PC-9 (cell line): ENCODE data around the gene RSAD1.

ENCODE experiments used
- EZH2 ChIP-seq: fragments of 200-600 bp; sonication (generic); IDR thresholded peaks from 2 replicates; pipeline ENCODE4 v1.8.0; 2017; ENCODE audit warnings: antibody characterized with exemption, low read depth
- TF ChIP-seq, protein P1 (sequence below): fragments of 200-600 bp; sonication (generic); conservative IDR thresholded peaks from 2 replicates; pipeline ENCODE4 v1.6.1; 2017; ENCODE audit warnings: mixed run types, antibody characterized with exemption, mild to moderate bottlenecking, moderate library complexity

DNA sequence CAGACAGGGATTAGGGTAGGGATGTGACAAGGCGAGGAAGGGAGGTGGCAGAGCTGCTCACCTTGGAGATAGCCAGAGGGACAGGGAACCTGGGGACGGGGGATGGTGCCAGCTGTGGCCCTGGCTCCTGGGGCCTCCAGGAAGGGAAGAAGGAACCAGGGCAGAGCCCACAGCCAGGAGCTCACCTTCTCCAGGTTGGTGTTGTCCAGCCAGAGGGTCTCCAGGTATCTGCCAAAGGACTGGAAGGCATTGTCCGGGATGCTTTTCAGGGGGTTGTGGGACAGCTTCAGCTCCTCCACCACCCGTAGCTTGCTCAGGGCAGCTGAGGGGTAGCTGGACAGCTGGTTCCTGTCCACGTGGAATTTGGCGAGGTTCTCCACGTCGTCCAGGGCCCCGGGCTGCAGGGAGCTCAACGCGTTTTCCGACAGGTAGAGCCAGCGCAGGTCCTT lies 10.8 kb upstream of the RSAD1 start:
- TF ChIP-seq, protein P1, sequence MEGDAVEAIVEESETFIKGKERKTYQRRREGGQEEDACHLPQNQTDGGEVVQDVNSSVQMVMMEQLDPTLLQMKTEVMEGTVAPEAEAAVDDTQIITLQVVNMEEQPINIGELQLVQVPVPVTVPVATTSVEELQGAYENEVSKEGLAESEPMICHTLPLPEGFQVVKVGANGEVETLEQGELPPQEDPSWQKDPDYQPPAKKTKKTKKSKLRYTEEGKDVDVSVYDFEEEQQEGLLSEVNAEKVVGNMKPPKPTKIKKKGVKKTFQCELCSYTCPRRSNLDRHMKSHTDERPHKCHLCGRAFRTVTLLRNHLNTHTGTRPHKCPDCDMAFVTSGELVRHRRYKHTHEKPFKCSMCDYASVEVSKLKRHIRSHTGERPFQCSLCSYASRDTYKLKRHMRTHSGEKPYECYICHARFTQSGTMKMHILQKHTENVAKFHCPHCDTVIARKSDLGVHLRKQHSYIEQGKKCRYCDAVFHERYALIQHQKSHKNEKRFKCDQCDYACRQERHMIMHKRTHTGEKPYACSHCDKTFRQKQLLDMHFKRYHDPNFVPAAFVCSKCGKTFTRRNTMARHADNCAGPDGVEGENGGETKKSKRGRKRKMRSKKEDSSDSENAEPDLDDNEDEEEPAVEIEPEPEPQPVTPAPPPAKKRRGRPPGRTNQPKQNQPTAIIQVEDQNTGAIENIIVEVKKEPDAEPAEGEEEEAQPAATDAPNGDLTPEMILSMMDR, result no peak
- no peak for TF ChIP-seq EZH2
